Prostate gland (tissue), 2 donors: ENCODE results near the gene CCDC27. TPM values are rescaled to one million over a fixed set of nuclear protein-coding genes. Genes with fewer than 3 reads are reported as not detected.

ENCODE experiments used
- DNase-seq: peaks from one replicate; pipeline ENCODE4 v3.0.0-alpha.2; 2019; ENCODE audit warnings: low spot score
- H3K27ac ChIP-seq, 2 donors: fragments of 200-600 bp; sonication (generic); 2 replicates each; pipeline ENCODE4 v1.5.1; 2017 to 2019
- H3K27me3 ChIP-seq: fragments of 200-600 bp; sonication (generic); replicated peaks from 2 replicates; pipeline ENCODE4 v1.5.1; 2019; ENCODE audit not compliant: insufficient read depth
- H3K36me3 ChIP-seq, 2 donors: fragments of 200-600 bp; sonication (generic); 1 replicate in 1 of 2; 2 replicates in 1 of 2; pipeline versions ENCODE4 v1.5.1 to v1.8.1; 2017 to 2019
- H3K4me1 ChIP-seq: fragments of 200-600 bp; sonication (generic); replicated peaks from 2 replicates; pipeline ENCODE4 v1.5.1; 2019
- H3K4me3 ChIP-seq, 2 donors: fragments of 200-600 bp; sonication (generic); 2 replicates each; pipeline ENCODE4 v1.5.1; 2017 to 2019
- H3K9me3 ChIP-seq: fragments of 200-600 bp; sonication (generic); 2 replicates; pipeline ENCODE4 v1.5.1; 2017
- CTCF ChIP-seq, 4 experiments: fragments of 200-600 bp in 2 of 4; fragments of 450-650 bp in 2 of 4; sonication (generic) in 2 of 4; IDR thresholded peaks; 1 replicate in 3 of 4; 2 replicates in 1 of 4; pipeline ENCODE4 v1.5.1; 2016 to 2019; ENCODE audit warnings: antibody characterized with exemption in 4 of 4, mild to moderate bottlenecking in 2 of 4, moderate library complexity in 2 of 4
- POLR2A ChIP-seq: fragments of 450-650 bp; IDR thresholded peaks from one replicate; pipeline ENCODE4 v1.6.1; 2016; ENCODE audit warnings: antibody characterized with exemption, mild to moderate bottlenecking
- POLR2AphosphoS5 ChIP-seq: sonication (generic); formaldehyde crosslinking; IDR thresholded peaks from one replicate; pipeline ENCODE4 v1.6.1; 2017; ENCODE audit warnings: antibody characterized with exemption
- WGBS: methylation state at CpG from one replicate; pipeline ENCODE4 v1.1.5; 2018; 5-methylcytosine and 5-hydroxymethylcytosine counted together
- intact Hi-C: fragments of 100-400 bp; cut with DNase I; formaldehyde crosslinking; loops from one replicate; pipeline ENCODE4 v1.14.2; 2022
- total RNA-seq, 2 donors: library from RNA; depleted of rRNA; stranded (reverse); fragments of >200 nt; gene quantifications; one replicate each; pipeline ENCODE4 v1.1.0, GENCODE V29; 2016

The CCDC27 gene
- total RNA-seq, 2 donors from 2014 or later: 0.97 TPM; not detected in 1

DNA sequence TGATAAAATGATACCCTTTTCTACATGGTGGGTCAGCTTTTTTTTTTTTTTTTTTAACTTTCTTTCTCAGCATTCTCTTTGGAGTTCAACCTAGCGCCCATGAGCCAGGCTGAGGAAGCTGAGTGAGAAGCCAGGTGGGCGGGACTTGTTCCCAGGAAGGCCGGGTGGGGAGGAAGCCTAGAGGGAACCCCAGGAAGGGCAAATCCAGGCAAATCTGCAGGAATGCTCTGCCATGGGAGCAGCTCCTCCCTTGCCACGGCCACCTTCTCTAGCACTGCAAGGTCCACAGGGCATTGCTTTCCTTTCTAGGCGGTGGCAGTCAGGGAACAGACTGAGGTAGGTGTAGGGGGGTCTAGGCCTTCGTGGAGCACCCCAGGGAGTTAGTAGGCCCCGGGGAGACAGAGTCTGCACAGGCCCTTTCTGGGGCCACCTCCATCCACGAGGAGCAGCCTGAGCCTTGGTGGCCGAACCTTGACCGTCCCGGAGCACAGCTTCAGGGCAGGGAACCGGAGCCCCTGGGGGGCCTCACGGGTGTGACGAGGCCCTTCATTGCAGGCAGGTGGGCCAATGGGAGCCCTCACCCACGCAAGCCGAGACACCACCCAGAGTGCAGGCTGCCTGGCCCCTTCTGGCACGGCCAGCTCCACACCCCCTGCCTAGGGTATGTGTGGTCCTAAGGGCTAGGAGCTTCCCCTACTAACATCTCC lies 18.2 kb upstream of the CCDC27 start:
- Histone ChIP-seq H3K9me3 (no peaks in the 10 kb centered on the region), H3K36me3 (no peaks in the 10 kb centered on the region), H3K4me1 (no peaks in the 10 kb centered on the region), H3K27me3 (no peaks in the 10 kb centered on the region), H3K27ac (no peak overlapping the region), H3K4me3 (no peak overlapping the region)
- WGBS: 81% methylated on average over 17 of the region's 17 CpGs
- TF ChIP-seq CTCF (IDR thresholded peaks at IDR 0.05): no peak
- no peak for TF ChIP-seq POLR2A
- TF ChIP-seq POLR2AphosphoS5: no peak
- intact Hi-C loops: no loop called here
- DNase-seq: no peak

GRCh38 chr1:3734602-3735001 lies 17.6 kb upstream of the CCDC27 start:
- intact Hi-C loops: no loop called here
- Histone ChIP-seq H3K4me3 (no peak overlapping the region), H3K27me3 (no peaks in the 10 kb centered on the region), H3K36me3 (no peaks in the 10 kb centered on the region), H3K4me1 (no peaks in the 10 kb centered on the region), H3K27ac (no peak overlapping the region), H3K9me3 (no peaks in the 10 kb centered on the region)
- no peak for TF ChIP-seq CTCF (IDR thresholded peaks at IDR 0.05)
- TF ChIP-seq POLR2AphosphoS5: no peak
- no peak for TF ChIP-seq POLR2A
- 93% methylated on average over 16 of the region's 16 CpGs for WGBS
- no peak for DNase-seq

DNA sequence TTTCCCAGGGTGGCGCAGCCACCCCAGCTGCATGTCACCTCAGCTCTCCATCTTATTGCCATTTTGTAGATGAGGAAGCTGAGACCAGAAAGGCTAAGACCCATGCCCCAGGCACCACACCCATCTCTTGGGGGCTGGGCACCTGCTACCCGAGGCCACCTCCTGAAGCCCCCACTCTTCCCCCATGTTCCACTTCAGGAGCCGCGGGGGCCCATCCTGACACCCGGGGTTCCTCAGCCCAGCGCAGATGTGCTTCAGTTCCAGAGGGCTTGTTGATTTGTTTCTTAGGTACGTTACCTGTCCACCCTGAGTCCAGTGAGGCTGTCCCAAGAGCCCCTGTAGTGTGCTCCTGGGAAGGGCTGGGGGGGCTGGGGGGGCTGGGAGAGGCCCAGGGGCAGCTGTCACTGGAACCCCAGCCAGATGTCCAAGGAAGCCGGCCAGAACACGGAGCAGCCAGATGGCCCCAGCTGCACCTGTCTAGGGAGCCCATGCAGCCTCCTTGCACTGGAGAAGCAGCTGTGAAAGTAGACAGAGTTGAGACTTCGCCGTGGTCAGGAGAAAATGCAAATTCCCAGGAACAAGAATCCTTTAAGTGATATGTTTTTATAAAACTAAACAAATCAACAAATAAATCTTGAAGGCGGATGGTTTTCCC lies 17.1 kb upstream of the CCDC27 start:
- H3K4me3 ChIP-seq: no peak overlapping the region
- H3K27me3 ChIP-seq: no peaks in the 10 kb centered on the region
- no peak overlapping the region for H3K27ac ChIP-seq
- WGBS: 73% methylated on average over 12 of the region's 12 CpGs
- no peaks in the 10 kb centered on the region for H3K9me3 ChIP-seq
- no peaks in the 10 kb centered on the region for H3K36me3 ChIP-seq
- intact Hi-C loops: no loop called here
- no peak for DNase-seq
- TF ChIP-seq POLR2AphosphoS5 (no peak), CTCF (IDR thresholded peaks at IDR 0.05) (no peak), POLR2A (no peak)
- no peaks in the 10 kb centered on the region for H3K4me1 ChIP-seq

DNA sequence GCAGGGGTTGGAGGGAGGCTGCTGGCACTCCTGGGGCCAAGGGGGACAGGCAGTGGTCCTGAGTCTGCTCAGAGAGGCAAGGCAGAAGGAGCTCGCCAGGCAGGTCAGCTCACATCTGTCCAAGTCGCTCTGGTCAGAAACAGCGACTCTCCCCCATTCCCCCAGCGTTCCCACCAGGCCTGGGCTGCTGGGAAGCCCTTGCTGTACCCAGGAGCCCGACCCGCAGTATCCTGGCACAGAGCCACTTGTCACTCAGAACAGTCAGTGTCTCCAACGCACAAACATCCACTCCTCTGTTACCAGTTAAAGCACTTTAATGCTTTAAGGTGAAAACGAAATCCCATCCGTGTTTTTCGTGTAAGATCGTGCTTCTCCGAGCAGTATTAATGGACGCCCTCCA lies 16.6 kb upstream of the CCDC27 start:
- Histone ChIP-seq H3K4me1 (no peaks in the 10 kb centered on the region), H3K4me3 (no peak overlapping the region), H3K27me3 (no peaks in the 10 kb centered on the region), H3K36me3 (no peaks in the 10 kb centered on the region), H3K9me3 (no peaks in the 10 kb centered on the region), H3K27ac (no peak overlapping the region)
- WGBS: 74% methylated on average over 13 of the region's 13 CpGs
- DNase-seq: no peak
- no peak for TF ChIP-seq CTCF (IDR thresholded peaks at IDR 0.05)
- no peak for TF ChIP-seq POLR2A
- TF ChIP-seq POLR2AphosphoS5: no peak
- intact Hi-C loops: no loop called here

- TF ChIP-seq POLR2A (no peak), POLR2AphosphoS5 (no peak), CTCF (IDR thresholded peaks at IDR 0.05) (no peak)
- no peak overlapping the region for H3K27ac ChIP-seq
- 84% methylated on average over 13 of the region's 13 CpGs for WGBS
- H3K9me3 ChIP-seq: no peaks in the 10 kb centered on the region
- H3K4me1 ChIP-seq: no peaks in the 10 kb centered on the region
- no peak for DNase-seq
- no peaks in the 10 kb centered on the region for H3K27me3 ChIP-seq
- no peak overlapping the region for H3K4me3 ChIP-seq
- intact Hi-C loops: no loop called here
- H3K36me3 ChIP-seq: no peaks in the 10 kb centered on the region
Measured at GRCh38 chr1:3736131-3736561, 16.1 kb upstream of the CCDC27 start.
